Limb (tissue), 2 donors: ENCODE measurements around the gene C5.
"Not testable (repeated sequence)": the region's sequence is repeated elsewhere in the genome, so short reads cannot be mapped to it uniquely, and the experiment has no call there.

Experiments
- DNase-seq, 2 donors: peaks; one replicate each; pipeline ENCODE4 v3.0.0-alpha.2; 2016; ENCODE audit errors: extremely low spot score in 2 of 2

Gene C5

DNA sequence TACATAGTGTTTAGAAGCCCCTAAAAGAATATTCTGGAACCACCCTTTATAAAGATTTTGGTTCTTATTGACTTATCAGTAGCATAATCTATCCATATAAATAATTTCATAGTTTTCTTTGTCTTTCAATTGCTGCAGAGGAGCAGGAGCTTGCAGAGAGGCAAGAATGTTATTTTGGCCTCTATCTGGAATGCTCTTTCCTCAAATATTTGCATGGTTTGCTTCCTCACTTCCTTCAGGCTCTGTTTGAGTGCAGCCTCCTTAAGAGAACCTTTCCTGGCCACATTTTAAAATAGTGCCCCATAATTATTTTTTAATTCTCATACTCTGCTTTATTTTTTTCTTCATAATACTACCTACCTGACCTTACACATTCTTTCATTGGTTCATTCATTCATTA is 1.5 kb downstream of the C5 start:
- no peak for DNase-seq

DNA sequence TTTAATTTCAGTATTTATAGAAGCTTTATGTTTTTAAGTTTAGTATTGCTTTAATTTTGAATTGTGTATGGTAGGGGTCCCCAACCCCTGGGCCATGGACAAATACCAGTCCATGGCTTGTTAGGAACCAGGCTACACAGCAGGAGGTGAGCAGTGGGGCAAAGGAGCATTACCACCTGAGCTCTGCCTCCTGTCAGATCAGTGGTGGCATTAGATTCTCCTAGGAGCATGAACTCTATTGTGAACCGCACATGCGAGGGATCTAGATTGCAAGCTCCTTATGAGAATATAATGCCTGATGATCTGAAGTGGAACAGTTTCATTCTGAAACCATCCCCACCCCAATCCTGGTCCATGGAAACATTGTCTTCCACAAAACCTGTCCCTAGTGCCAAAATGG is 1.9 kb downstream of the C5 start:
- DNase-seq, result no peak

DNA sequence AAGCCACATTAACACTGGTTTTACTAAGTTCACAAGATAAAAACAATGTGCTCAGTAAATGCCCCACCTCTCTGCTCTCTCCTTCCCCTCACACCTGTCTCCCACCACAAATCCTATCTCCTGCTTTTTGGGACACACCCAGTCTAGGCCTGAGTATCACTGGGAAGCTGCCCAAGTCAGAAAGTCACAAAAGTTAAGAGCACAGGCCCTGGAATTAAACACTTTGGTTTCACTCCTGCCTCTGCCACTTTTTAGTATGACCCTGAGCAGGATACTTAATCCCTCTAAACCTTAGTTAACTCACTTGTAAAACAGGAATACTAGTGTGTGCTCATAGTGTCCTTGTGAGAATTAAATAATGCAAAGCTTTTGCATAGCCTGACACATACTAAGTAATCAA is 11.3 kb downstream of the C5 start:
- peak in 1 of 2 donors; percentile 8 for DNase-seq

DNA sequence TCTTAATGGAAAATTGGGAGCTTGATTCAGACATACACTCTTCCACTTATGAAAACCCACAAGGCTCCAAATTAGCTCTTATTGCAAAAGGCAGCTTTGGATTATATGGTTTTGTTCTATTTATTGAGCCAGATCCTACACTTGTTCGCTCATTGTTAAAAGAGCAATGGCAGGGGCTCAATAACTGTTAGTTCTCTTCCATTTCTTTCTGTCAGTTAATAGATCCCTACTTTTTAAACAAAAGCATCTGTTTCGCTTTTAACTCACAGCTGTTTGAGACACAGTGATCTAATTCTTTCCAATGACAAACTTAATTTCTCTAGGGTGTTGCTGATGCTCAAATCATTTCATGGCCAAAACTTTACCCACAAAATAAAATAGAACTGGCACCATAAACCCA is 11.7 kb downstream of the C5 start:
- peak in 1 of 2 donors; percentile 27 for DNase-seq

DNA sequence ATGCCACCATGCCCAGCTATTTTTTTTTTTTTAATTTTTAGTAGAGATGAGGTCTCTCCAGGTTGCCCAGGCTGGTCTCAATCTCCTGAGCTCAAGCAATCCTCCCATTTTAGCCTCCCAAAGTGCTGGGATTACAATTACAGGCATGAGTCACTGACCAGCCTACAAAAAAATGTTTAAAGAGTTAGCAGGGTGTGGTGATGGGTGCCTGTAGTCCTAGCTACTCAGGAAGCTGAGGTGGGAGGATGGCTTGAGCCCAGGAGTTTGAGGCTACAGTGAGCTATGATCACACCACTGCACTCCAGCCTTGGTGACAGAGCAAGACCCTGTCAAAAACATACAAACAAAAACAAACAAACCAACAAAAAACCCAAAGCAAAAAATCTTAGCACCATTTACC is 14.4 kb downstream of the C5 start:
- DNase-seq, result not testable (repeated sequence)

DNA sequence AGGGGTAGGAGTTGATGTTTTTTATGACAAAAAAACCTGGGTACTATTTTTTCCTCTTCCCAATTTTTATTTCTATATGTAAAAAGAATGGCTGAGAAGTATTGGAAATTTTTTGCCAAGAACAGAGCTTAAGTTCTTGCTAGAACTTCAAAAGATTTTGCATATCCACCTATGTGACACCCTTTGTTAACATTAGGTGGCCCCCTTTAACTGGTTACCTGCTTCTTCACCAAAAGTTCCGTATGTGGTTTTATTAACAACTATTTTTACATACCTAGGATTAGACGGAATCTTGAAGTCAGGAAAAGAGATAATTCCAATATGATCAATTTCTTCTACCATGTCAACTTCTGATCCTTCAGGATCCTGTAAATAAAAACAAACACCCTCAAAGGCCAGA is 15.5 kb downstream of the C5 start:
- DNase-seq, result no peak

DNA sequence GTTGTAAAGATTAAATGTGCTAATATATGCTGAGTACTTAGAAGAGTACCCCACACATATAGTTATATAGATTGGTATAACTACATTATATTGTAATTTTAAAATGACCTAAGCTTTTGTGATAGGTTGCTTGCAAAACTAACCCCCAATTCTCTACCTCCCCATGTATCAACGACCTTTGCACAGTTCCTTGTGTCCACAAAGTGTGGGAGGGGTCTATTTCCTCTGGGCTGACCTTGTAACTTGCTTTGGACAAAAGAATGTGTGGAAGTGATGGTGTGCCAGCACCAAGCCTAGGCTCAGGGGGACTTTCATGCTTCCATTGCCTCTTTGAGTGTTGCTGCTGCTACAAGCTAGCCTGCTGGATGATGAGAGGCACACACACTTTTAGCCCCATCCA is 20.6 kb downstream of the C5 start:
- DNase-seq, result no peak

DNA sequence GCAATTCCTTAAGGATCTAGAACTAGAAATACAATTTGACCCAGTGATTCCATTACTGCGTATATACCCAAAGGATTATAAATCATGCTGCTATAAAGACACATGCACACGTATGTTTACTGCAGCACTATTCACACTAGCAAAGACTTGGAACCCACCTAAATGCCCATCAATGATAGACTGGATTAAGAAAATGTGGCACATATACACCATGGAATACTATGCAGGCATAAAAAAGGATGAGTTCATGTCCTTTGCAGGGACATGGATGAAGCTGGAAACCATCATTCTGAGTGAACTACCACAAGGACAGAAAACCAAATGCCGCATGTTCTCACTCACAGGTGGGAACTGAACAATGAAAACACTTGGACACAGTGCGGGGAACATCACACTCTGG is 21.8 kb downstream of the C5 start:
- DNase-seq, result not testable (repeated sequence)

DNA sequence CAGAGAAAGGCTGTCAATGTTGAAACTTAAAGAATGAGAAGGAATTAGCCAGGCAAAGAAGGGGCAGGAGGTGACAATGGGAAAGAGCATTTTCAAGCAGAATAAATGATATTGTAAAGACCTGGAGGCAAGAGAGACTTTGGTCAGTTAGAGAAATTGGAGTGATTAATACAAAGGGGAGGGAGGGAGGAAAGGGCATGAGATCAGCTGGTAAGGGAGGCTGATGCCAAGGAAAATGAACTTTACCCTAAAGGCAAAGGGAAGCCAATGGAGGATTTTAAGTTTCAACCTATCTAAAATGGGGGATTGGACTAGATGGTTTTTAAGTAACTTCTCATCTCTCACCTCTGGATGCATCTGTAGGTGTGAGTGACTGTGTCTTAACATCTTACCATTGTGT is 23.3 kb downstream of the C5 start:
- DNase-seq, result no peak

DNA sequence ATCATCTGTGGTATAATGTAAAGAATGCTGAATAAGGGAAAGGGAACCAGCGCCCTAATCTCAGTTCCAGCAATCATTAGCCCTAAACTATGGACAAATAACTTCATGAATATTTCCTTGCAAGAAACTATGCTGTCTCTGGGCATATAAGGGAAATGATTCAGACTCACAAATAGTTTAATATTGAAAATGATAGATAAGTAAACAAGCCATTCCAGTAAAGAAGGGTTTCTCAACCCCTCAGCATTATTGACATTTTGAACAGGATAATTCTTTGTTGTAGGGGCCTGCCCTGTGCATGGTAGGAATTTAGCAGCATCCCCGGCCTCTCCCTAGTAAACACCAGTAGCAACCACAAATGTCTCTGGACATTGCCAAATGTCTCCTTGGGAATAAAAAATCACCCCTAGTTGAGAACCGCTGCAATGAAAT is 23.8 kb downstream of the C5 start:
- no peak for DNase-seq

DNA sequence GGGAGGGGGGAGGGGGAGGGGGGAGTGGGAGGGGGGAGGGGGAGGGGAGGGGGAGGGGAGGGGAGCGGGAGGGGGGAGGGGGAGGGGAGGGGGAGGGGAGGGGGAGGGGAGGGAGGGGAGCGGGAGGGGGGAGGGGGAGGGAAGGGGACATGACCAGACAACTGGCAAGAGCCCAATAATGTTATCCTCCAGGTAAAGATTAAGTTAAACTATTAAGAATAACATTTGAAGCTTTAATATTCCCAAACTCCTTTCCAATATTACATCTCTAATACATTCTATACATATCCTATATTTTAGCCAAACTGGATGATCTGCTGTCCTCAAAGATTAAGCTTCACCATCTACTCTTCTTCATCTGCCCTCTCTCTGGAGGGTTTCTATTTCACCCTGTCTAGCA is 25.8 kb downstream of the C5 start:
- DNase-seq, result no peak

DNA sequence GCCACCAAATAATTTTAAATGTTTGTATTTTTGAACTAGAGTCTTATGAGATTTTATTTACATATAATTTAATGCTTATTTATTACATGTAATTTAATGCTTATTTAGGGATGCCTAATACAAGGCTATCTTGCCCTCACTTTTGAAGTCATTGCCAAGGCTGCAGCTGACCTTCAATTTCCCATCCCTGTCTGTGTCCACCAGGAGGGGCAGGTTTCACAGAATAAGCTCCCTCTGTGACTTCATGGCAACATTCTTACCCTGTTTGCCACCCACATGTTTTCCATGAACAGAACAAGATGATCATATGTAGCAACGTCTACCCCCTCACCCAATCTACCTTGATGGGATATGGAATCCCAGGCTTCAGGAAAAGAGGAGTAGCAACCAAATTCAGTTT is 27.0 kb downstream of the C5 start:
- DNase-seq, result no peak

DNA sequence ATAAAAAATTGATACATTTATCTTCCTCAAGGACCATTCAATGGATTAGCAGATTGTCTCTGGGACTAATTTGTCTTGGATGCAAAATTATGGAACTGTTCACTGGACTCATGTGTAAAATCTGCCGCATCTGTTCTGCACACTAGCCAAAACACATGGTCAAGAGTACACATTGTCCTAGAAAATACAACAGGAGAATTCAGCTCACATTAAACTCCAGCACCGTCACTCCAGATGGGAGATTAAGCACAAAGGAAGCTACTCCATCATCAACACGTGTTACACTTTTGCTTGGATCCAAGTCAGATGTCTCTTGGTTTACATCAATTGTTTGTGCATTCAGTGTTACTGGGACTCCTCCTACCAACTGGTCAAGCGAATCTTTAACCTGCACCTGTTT is 28.8 kb downstream of the C5 start:
- peak in 1 of 2 donors; percentile 51 for DNase-seq

DNA sequence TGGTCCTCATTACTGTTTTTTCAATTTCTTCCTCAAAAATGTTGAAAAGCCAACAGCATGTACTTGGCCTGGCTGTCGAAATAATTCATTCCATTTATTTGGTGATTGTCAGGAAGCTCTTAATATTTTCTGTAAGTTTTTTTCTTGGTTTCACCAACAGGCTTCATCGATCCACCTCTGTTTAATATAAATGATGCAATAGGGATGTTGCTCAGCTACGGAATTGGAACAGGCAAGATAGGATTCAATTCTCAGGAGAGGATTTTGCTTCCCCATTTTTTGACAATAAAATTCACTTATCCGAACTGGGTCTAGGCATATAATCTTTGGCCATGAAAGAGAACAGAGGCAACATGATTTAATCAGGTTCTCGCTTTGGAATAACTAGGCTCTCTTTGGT is 30.8 kb downstream of the C5 start:
- DNase-seq, result no peak

DNA sequence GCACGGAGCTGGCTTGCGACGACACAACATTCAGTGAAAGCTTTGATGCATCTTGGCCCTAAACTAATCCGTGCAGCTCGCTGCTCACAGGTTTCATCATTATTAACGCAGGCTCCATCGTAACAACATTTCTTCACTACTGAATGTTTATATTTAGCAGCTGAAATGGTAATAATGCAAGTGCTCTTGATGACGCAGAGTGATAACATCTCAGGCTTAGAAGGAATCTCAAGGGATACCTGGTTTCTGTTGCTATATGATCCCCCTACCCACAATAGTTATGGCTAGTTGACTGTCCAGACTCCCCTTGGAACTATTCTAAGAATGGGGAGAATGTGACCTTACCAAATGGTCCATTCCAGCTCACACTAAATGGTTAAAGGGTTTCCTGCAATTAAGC is 36.2 kb downstream of the C5 start:
- no peak for DNase-seq

DNA sequence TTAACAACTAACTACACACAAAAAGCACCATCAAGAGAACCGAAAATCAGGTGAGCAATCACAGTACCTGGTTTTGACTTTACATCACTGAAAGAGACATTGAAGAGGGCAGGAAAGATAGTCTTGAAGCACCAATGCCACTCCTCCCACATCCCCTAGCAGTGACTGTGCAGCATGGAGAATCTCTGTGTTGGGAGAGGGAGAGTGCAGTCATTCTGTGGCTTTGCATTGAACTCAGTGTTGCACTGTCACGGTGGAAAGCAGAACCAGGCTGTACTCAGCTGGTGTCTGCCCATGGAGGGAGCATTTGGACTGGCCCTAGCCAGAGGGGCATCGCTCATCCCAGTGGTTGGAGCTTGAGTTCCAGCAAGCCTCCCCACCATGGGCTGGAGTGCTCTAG is 40.4 kb downstream of the C5 start:
- no peak for DNase-seq

DNA sequence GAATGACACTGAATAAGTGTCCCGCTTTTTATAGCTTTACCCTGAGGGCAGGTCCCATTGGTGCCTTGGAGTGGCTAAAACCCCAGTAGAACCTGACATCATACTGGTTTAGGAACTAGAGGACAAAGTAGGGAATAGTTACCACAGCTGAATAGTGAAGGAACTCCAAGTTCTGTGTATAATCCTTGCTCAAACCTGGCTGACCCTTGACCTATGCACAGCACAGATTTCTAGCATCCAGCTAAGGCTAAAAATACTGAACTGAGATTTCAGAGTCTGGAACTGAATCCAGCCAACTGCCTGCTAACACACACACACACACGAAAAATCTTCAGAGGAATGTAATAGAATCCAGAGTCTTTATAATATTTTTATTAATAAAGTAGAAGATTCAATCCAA is 50.8 kb downstream of the C5 start:
- no peak for DNase-seq

DNA sequence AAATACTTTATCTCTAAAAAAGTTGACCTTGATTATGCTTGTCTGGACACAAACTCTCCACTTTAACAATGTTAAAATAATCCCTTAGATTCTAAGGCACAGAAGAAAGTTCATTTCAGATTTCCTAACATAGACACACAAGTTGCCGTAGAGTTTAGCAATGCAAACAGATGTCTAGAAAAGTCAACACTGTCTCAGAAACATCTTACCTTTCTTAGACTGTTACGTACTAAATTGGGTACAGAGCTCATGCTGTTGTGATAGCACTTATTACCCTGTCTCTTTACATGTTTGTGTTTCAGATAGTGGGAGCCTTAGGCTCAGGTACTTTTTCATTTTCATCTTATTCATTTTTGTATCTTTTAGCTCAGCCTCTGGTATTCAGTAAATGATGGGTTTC is 52.0 kb downstream of the C5 start:
- no peak for DNase-seq

DNA sequence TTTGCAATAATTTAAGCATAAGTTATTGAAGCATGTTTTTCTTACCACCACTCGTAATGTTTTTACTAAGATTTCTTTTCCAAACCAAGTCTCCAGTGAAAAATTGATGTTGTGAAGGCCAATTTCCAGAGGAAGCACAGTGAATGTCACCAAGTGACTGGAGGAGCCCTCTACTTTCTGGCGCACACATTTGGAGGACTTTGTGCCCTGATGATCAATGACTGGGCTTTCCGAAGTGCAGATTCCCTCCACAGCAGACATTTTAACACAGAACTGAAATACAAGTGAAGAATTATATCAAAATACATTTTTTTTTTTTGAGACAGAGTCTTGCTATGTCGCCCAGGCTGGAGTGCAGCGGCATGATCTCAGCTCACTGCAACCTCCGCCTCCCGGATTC is 52.6 kb downstream of the C5 start:
- DNase-seq, result no peak

DNA sequence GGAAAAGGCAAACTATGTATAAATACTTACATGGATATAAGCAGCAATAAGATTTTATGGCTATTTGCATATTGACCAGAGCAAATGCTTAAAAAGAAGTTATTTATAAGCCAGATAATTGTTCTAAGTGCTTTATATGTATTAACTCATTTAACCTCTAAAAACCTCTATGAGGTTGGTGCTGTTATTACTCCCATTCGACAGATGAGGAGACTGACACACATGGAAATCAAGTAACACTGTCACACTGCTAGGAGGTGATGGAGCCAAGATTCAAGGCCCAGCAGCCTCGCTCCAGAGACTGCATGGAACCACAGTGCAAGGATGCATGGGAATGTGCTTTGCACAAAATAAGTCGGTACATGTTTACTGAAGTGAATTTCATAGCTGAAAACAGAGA is 53.7 kb downstream of the C5 start:
- DNase-seq, result no peak

DNA sequence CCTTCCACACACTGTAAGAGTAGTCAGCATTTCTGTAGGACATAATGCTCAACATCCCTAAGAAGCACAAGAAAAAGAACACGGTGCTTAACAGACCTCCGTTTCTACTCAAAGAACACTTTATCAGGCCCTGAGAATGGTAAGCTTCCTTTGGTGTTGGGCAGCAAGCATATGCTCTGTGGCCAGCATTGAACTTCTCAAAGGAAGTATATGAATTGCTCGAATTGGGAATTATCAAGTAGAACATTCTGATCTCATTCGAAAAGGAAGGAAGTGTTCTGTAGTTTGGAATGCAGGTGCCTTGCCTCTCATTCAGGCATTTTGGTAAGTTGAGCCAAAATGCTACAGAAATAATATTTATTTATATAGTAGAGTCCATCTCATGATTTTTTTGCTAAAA is 61.0 kb downstream of the C5 start:
- DNase-seq, result no peak

DNA sequence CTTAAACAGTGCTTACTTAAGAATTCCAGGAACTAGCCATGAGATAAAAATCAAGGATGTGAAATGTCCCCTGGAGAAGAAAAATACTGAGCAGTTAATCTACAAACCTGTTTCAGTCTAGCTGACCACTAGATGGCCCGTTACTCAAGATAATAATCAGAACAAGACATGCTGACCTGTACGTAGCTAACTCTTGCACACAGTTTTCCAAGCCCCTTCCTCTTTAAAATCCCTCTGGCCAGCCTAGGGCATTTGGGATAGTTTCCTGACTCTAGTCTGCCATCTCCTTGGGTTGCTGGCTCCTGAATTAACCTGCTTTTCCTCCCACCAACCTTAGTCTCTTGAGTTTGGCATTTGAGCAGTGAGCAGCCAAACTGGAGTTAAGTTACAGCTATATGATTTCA is 64.3 kb downstream of the C5 start:
- DNase-seq, result peak in 1 of 2 donors; percentile 82

DNA sequence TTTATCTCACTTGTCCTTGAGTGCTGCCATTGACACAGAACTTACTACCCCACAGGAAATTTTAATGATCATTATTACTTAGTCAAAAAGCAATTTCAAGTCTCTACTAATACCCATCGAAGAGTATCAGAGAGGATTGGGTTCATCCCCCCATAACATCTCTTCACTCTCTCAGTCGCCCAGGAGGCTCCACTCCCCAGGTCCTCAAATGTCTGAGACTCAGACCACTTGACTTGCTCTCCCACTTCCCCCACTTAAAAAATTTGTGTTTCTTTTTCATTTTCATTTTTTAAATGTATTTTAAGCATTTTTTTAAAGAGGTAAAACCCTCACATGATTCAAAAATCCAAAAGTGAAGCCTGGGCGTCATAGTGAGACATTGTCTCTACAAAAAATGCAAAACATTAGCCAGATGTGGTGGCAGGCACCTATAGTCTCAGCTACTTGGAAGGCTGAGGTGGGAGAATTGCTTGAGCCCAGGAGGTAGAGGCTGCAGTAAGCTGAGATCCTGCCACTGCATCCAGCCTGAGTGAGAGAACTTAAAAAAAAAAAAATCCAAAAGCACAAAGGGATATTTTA is 66.7 kb downstream of the C5 start:
- no peak for DNase-seq

DNA sequence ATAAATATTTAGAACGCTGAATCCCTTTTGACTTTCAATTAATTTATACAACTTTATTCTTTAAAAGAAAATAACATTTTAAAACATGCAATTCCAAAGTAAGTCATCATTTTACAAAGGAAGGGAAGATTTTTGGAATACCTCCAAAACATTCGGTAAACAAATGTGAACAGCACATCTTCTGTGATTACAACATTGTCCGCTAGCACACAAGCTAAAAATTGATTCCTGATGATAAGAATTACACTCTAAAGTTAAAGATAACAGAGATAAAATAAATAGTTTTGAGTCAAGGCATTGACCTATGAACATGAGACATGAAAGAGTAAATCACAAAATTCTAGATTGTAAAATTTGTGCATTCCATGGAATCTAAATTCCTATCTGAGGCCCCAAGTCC is 67.2 kb downstream of the C5 start:
- no peak for DNase-seq
